ENCODE results near the gene FOXK1.
"Not testable (repeated sequence)": the region's sequence is repeated elsewhere in the genome, so short reads cannot be mapped to it uniquely, and the experiment has no call there.

FOXK1 gene

DNA sequence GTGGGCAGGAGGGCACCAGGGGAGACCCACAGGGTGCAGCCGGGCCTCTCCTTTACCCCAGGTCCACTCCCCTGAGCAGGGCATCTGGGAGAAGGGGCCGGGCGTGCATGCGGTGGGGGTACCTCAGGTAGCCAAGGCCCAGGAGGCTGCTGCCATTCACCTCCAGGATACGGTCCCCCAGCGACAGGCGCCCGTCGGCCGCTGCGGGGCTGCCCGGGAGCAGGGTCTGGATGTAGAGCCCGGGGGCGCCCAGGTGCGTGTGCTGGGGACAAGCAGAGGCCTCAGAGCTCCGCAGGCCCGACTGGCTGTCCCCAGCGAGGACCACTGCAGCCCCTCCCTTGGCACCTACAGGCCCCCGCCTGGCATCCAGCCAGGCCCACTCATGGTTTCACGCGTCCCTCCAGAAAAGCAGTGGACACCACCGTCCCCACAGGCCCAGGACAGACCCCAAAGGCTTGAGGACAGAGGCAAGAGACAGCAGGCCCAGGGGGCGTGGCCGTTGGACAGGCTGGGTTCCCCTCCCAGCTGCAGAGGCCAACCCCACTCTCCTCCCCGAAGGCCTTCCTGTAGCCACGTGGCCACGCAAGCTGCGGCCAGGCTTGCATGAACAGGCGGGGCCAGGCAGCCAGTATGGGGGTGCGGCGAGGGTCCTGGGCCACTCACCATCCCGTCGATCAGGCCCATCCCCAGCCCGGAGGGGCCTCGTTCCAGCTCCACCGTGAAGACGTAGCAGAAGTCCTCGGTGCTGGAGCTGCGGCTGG is 117.6 kb downstream of the FOXK1 start:
- TF ChIP-seq, protein P1, sequence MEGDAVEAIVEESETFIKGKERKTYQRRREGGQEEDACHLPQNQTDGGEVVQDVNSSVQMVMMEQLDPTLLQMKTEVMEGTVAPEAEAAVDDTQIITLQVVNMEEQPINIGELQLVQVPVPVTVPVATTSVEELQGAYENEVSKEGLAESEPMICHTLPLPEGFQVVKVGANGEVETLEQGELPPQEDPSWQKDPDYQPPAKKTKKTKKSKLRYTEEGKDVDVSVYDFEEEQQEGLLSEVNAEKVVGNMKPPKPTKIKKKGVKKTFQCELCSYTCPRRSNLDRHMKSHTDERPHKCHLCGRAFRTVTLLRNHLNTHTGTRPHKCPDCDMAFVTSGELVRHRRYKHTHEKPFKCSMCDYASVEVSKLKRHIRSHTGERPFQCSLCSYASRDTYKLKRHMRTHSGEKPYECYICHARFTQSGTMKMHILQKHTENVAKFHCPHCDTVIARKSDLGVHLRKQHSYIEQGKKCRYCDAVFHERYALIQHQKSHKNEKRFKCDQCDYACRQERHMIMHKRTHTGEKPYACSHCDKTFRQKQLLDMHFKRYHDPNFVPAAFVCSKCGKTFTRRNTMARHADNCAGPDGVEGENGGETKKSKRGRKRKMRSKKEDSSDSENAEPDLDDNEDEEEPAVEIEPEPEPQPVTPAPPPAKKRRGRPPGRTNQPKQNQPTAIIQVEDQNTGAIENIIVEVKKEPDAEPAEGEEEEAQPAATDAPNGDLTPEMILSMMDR (IDR thresholded peaks at IDR 0.05; ENCODE audit: low read depth, low read length, missing control alignments): no peak
- no peak overlapping the region for H3K4me3 ChIP-seq (ENCODE audit: low read depth, low read length)
- DNase-seq (ENCODE audit: low read depth): no peak

DNA sequence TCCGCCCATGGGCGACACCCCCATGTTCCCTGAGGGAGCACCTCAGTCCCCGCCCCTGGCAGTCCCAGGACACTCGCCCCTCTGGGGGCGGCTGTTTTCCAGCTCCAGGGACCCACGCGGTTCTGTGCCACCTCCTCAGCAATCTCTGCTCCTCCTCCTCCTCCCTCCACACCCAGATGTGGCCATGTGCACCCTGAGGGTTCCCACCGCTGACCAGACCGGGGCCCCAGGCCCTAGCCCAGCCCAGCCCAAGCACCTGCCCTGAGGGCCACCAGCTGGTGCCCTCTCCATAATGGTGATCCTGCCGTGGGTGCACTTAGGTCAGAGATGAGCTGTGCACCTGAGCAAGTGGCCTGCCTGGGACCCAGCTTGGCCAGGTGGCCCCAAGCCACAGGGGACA is 118.4 kb downstream of the FOXK1 start:
- no peak for DNase-seq (ENCODE audit: low read depth)
- TF ChIP-seq, protein P1 (IDR thresholded peaks at IDR 0.05; ENCODE audit: low read depth, low read length, missing control alignments): no peak
- no peak overlapping the region for H3K4me3 ChIP-seq (ENCODE audit: low read depth, low read length)

DNA sequence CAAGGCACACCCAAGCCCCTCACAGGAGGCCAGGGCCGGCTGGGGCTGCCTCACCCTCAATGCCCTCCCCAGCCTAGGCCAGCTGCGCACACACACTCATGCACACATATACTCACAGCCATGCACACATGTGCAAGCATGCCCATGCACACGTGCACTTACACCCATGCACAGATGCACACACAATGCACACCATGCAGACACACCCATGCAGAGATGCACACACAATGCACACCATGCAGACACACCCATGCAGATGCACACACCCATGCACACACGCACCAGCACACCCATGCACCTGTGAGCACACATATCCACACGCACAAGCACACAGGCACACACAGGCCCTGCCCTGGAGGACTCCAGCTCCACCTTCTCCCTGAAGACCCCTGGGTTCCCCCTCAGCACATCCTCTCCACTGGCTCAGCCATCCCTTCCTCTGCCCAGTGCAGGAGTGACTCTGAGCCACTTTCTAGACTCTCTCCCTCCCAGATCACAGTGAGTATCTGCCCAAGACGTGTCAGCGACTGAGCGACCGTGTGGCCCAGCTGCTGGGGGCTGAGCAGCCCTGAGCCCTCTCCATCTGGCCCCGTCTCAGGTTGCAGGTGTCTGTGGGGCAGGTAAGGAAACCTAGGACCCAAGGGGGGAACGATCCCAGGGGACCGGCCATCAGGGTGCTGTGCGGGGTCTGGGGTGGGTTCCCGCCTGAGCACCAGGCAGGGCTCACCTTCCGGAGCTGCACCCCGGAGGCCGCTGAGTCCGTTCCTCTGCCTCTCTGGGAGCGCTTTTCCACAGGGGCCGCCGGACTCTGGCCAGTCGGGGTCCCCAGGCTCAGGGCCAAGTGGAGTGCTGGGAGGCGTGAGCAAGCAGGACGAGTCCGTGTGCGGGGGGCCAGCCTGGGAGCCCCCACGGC is 119.1 kb downstream of the FOXK1 start:
- no peak for DNase-seq (ENCODE audit: low read depth)
- H3K4me3 ChIP-seq (ENCODE audit: low read depth, low read length): no peak overlapping the region
- TF ChIP-seq, protein P1 (IDR thresholded peaks at IDR 0.05; ENCODE audit: low read depth, low read length, missing control alignments): no peak

DNA sequence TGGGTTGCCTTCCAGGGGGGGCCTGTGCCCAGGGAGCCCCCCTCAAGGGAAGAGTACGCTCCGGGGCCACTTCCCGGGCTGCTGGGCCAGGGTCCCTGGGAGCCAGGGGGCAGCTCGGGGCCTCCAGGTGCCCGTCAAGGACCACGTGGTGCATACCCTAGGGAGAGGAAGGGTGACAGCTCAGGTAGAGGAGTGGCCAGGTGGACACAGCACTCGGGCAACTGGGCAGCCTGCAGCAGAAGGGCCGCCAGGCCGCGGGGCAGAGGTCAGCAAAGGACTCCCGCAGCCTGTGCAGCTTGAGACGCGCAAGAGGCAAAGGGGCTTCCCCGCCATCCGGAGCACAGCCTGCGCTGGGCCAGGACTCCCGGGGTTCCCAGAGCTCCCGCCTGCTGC is 119.7 kb downstream of the FOXK1 start:
- no peak for DNase-seq (ENCODE audit: low read depth)
- no peak overlapping the region for H3K4me3 ChIP-seq (ENCODE audit: low read depth, low read length)
- TF ChIP-seq, protein P1 (IDR thresholded peaks at IDR 0.05; ENCODE audit: low read depth, low read length, missing control alignments): no peak

DNA sequence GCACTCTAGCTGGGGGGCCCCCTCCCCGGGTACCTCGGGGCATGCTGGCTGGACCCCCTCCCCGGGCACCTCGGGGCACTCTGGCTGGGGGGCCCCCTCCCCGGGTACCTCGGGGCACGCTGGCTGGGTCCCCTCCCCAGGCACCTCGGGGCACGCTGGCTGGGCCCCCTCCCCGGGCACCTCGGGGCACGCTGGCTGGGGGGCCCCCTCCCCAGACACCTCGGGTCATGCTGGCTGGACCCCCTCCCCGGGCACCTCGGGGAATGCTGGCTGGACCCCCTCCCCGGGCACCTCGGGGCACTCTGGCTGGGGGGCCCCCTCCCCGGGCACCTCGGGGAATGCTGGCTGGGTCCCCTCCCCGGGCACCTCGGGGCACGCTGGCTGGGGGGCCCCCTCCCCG is 120.5 kb downstream of the FOXK1 start:
- not testable (repeated sequence) for DNase-seq (ENCODE audit: low read depth); H3K4me3 ChIP-seq (ENCODE audit: low read depth, low read length)

DNA sequence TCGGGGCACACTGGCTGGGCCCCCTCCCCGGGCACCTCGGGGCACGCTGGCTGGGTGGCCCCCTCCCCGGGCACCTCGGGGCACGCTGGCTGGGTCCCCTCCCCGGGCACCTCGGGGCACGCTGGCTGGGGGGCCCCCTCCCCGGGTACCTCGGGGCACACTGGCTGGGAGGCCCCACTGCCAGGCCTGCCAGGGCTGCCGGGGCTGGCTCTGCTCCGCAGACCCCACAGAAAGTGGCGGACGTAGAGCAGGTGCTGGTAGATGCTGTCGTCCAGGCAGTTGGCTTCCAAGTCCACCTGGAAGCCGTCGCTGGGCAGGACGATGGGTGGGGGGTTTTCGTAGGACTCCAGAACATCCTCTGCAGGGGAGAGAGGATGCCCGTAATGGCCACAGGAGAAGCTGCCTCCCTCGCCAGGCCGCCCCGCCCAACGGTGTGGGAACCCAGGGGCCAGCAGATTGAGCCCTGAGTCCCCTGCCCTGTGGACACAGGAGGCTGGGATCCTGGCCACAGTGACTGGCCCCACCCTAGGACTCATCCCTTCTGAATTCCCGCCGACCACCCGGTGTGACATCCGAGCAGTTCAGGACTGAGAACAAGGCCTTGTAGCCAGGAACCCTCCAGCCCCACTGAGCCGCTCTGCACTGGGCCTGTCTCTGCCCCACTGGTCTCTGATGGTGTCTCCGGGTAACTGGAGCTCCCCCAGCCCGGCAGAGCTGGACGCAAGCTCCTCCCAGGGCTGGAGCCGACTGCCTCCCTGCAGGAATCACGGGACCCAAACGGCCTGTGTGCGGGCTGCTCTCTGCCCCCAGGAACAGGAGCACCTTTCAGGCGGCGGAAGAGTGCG is 121.5 kb downstream of the FOXK1 start:
- TF ChIP-seq, protein P1 (IDR thresholded peaks at IDR 0.05; ENCODE audit: low read depth, low read length, missing control alignments): no peak
- H3K4me3 ChIP-seq (ENCODE audit: low read depth, low read length): no peak overlapping the region
- no peak for DNase-seq (ENCODE audit: low read depth)
